GM18907 (cell line): Measurements from ENCODE around the gene GPR42.

Experiments used
- ATAC-seq: cut with Tn5 transposase; IDR thresholded peaks from one replicate; pipeline ENCODE4 v1.9.1; 2021; ENCODE audit warnings: mild to moderate bottlenecking, moderate library complexity; ENCODE audit not compliant: unreplicated experiment

GPR42 gene

GRCh38 chr19:35417713-35418534 is 47.1 kb downstream of the GPR42 start:
- ATAC-seq: no peak

- no peak for ATAC-seq
Measured at GRCh38 chr19:35419046-35419445, 48.2 kb downstream of the GPR42 start.

- no peak for ATAC-seq
Measured at GRCh38 chr19:35419805-35420204, 48.9 kb downstream of the GPR42 start.

GRCh38 chr19:35421362-35421761 is 50.5 kb downstream of the GPR42 start:
- ATAC-seq: no peak
